IPS DF 6.9 (cell line): ENCODE results near the gene MYH13.

Source experiments
- DNase-seq: peaks from one replicate; pipeline ENCODE4 v3.0.0-alpha.2; 2013; ENCODE audit warnings: low read depth, low spot score
- H3K27ac ChIP-seq: one replicate; pipeline ENCODE4 v1.5.1; 2013; ENCODE audit warnings: low read length, control low read depth
- H3K27me3 ChIP-seq: 2 replicates; pipeline ENCODE4 v1.6.1; 2013; ENCODE audit warnings: mild to moderate bottlenecking, low read length; ENCODE audit not compliant: control insufficient read depth, insufficient read depth
- H3K36me3 ChIP-seq: 2 replicates; pipeline ENCODE4 v1.6.1; 2013; ENCODE audit warnings: low read length; ENCODE audit not compliant: control insufficient read depth, insufficient read depth
- H3K4me1 ChIP-seq: 2 replicates; pipeline ENCODE4 v1.6.1; 2013; ENCODE audit warnings: low read length; ENCODE audit not compliant: control insufficient read depth, insufficient read depth
- H3K4me3 ChIP-seq: 2 replicates; pipeline ENCODE4 v1.5.1; 2013; ENCODE audit warnings: mild to moderate bottlenecking, low read length
- H3K9me3 ChIP-seq: 2 replicates; pipeline ENCODE4 v1.6.1; 2013; ENCODE audit warnings: low read length, inconsistent platforms; ENCODE audit not compliant: control insufficient read depth, insufficient read depth
- WGBS: extraction: QIAGEN DNeasy Blood & Tissue Kit; methylation state at CpG from one replicate; pipeline ENCODE4 v1.1.7; 2013; ENCODE audit warnings: mixed read lengths, missing lambda C conversion rate; ENCODE audit not compliant: insufficient read length, insufficient coverage; 5-methylcytosine and 5-hydroxymethylcytosine counted together

MYH13 gene

DNA sequence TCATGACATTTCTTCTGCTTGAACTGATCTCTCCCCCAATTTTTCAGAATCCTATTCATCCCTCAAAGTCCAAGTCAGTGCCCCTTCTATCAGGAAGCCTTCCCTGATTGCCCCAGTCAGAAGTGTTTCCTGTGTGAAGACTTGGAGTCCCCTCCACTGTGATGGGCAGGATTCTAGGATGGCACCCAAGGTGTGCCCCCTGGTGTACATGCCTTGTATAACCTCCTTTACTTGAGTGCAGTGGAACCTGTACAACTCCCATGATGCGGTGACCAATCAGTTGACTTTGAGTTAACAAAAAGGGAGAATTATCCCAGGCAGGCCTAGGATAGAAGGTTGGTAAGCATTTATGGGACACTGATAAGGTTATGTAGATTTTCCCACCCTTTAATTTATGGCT lies 23.4 kb downstream of the MYH13 start:
- Histone ChIP-seq H3K27ac (no peak overlapping the region), H3K27me3 (no peaks in the 10 kb centered on the region), H3K4me1 (no peaks in the 10 kb centered on the region), H3K36me3 (no peaks in the 10 kb centered on the region), H3K9me3 (no peaks in the 10 kb centered on the region), H3K4me3 (no peak overlapping the region)
- no CpG with 5 or more reads among the region's 1 CpG for WGBS
- DNase-seq, result no peak

DNA sequence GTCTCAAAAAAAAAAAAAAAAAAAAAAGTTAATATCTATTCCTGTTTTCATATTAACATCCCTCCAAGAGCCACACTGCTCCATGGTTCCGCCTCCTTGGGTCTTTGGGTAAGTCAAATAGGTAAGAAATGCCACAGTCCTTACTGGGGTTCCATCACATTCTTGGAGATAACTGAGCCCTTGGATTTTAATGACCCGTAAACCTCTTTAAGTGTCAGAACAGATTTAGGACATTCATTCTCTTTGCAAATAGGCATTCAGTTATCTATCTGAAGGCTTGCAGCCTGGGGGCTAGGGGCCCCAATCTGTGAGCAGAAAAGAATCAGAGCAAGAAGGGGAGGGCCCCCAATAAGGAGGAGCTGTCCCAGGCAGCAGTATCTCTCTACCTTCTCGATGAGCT lies 28.0 kb downstream of the MYH13 start:
- WGBS, result no CpG with 5 or more reads among the region's 3 CpGs
- DNase-seq, result no peak
- Histone ChIP-seq H3K27ac (no peak overlapping the region), H3K4me1 (no peaks in the 10 kb centered on the region), H3K4me3 (no peak overlapping the region), H3K36me3 (no peaks in the 10 kb centered on the region), H3K9me3 (no peaks in the 10 kb centered on the region), H3K27me3 (no peaks in the 10 kb centered on the region)

- no peaks in the 10 kb centered on the region for H3K27me3 ChIP-seq
- no peak for DNase-seq
- H3K9me3 ChIP-seq, result no peaks in the 10 kb centered on the region
- no peak overlapping the region for H3K4me3 ChIP-seq
- 0 out of 2 replicates have a peak, but pooled peaks cover 1% of the 10 kb centered on the region for H3K4me1 ChIP-seq
- no peaks in the 10 kb centered on the region for H3K36me3 ChIP-seq
- WGBS, result no CpG with 5 or more reads among the region's 8 CpGs
- H3K27ac ChIP-seq, result no peak overlapping the region
Measured at GRCh38 chr17:10339051-10339450, 33.8 kb downstream of the MYH13 start.

DNA sequence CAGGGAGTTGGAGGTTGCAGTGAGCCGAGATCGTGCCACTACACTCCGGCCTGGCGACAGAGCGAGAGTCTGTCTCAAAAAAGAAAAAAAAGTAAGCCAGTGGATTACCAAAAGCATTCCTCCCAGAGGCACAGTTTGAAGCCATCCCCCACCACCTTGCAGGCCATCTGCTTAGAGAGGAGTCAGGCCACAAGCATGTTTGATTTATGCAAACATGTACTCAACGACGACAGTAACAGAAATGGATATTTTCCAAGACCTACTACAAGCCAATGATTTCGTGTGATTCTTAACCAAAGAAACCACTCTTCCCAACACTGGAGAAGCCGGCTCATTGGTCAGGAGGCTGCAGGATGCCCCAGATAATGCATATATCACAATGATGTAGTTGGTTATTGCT lies 34.8 kb downstream of the MYH13 start:
- no peaks in the 10 kb centered on the region for H3K36me3 ChIP-seq
- 0 out of 2 replicates have a peak, but pooled peaks cover 1% of the 10 kb centered on the region for H3K4me1 ChIP-seq
- no peak overlapping the region for H3K27ac ChIP-seq
- H3K4me3 ChIP-seq, result no peak overlapping the region
- WGBS, result no CpG with 5 or more reads among the region's 9 CpGs
- no peaks in the 10 kb centered on the region for H3K9me3 ChIP-seq
- H3K27me3 ChIP-seq, result no peaks in the 10 kb centered on the region
- no peak for DNase-seq

DNA sequence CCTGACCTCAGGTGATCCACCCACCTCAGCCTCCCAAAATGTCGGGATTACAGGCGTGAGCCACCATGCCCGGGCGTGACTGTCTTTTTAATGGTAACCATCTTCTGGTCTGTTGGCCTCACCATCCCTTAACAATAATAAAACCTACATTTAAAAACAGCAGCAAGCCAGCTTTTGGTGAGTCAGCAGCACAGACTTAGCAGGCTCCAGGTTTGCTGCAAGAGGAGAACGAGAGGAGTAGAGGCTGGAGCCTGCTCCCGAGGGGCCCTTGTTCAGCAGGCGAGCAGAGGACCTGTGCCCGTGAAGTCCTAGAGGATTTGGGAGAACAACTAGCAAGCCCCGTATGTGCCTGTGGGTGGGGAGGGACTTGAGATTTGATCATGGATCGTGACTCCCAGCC lies 35.7 kb downstream of the MYH13 start:
- H3K27ac ChIP-seq, result no peak overlapping the region
- no peaks in the 10 kb centered on the region for H3K9me3 ChIP-seq
- H3K4me1 ChIP-seq, result 0 out of 2 replicates have a peak, but pooled peaks cover 1% of the 10 kb centered on the region
- no CpG with 5 or more reads among the region's 10 CpGs for whole genome bisulfite sequencing
- no peaks in the 10 kb centered on the region for H3K36me3 ChIP-seq
- no peaks in the 10 kb centered on the region for H3K27me3 ChIP-seq
- H3K4me3 ChIP-seq, result no peak overlapping the region
- no peak for DNase-seq

DNA sequence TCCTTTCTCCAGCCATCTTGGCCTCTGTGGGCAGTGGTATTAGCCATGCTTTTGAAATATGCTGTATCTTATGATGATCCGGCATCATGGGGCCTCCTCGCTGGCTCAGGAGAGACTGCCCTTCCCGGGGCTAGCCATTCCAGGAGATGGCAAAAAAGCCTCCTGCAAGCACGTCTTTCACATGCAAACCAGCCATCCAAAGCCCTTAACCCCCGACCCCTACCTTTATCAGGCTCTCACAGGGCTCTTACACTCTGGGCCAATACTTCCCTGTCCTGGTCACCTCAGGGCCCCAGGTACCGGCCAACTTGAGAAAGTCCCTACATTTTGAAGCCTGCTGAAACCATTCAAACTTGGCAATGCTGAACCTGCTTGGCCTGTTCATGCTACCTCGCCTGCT lies 36.4 kb downstream of the MYH13 start:
- no peaks in the 10 kb centered on the region for H3K9me3 ChIP-seq
- no CpG with 5 or more reads among the region's 7 CpGs for WGBS
- no peak for DNase-seq
- no peak overlapping the region for H3K4me3 ChIP-seq
- H3K4me1 ChIP-seq, result 0 out of 2 replicates have a peak, but pooled peaks cover 1% of the 10 kb centered on the region
- H3K36me3 ChIP-seq, result no peaks in the 10 kb centered on the region
- no peaks in the 10 kb centered on the region for H3K27me3 ChIP-seq
- H3K27ac ChIP-seq, result no peak overlapping the region

DNA sequence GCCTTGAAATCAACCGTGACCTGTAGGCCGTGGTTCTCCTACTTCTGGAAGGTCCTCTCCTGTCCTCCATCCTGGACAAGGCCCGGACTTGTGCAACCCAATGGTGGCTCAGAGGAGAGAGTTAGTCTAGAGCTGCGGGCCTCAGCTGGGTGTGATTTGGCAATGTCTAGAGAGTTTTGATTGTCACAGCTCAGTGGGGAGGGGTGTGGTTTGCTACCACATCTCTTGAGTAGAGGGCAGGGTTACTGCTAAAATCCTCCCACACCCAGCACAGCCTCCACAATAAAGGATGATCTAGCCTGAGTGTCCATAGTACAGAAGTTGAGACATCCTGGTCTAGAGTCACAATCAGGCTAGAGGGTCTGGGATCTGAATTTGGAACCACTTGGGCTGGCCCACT lies 40.3 kb downstream of the MYH13 start:
- Histone ChIP-seq H3K27me3 (no peaks in the 10 kb centered on the region), H3K36me3 (no peaks in the 10 kb centered on the region), H3K4me3 (no peak overlapping the region), H3K4me1 (0 out of 2 replicates have a peak, but pooled peaks cover 1% of the 10 kb centered on the region), H3K27ac (no peak overlapping the region), H3K9me3 (no peaks in the 10 kb centered on the region)
- no CpG with 5 or more reads among the region's 4 CpGs for WGBS
- no peak for DNase-seq

GRCh38 chr17:10328971-10329923 lies 43.6 kb downstream of the MYH13 start:
- no peaks in the 10 kb centered on the region for H3K9me3 ChIP-seq
- no CpG with 5 or more reads among the region's 15 CpGs for WGBS
- no peak overlapping the region for H3K4me3 ChIP-seq
- no peak for DNase-seq
- H3K27me3 ChIP-seq, result no peaks in the 10 kb centered on the region
- no peak overlapping the region for H3K27ac ChIP-seq
- H3K4me1 ChIP-seq, result no peaks in the 10 kb centered on the region
- H3K36me3 ChIP-seq, result no peaks in the 10 kb centered on the region

DNA sequence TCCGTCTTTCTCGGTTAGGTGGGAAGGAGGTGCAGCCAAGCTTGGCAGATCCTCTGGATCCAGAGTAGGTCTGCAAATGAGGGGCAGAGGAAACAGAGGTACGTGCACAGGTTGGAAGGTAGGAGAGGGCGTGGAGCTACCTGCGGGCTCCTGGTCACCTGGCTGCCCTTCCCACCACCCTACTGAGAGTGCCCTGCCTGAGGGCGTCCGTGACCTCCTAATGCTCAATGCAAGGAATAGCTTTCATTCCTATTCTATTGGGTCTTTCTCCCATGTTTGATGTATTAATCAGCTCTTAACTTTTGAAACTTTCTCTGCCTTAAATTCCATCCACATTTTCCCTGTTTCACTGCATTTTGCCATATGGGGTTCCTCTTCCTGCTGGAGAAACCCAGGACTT lies 44.6 kb downstream of the MYH13 start:
- no peak for DNase-seq
- no peaks in the 10 kb centered on the region for H3K36me3 ChIP-seq
- H3K27ac ChIP-seq, result no peak overlapping the region
- H3K9me3 ChIP-seq, result no peaks in the 10 kb centered on the region
- no peaks in the 10 kb centered on the region for H3K4me1 ChIP-seq
- WGBS, result no CpG with 5 or more reads among the region's 7 CpGs
- no peak overlapping the region for H3K4me3 ChIP-seq
- no peaks in the 10 kb centered on the region for H3K27me3 ChIP-seq

GRCh38 chr17:10327640-10328039 lies 45.2 kb downstream of the MYH13 start:
- H3K9me3 ChIP-seq, result no peaks in the 10 kb centered on the region
- H3K27me3 ChIP-seq, result no peaks in the 10 kb centered on the region
- H3K4me3 ChIP-seq, result no peak overlapping the region
- DNase-seq, result peak; percentile 78
- no peaks in the 10 kb centered on the region for H3K36me3 ChIP-seq
- no peaks in the 10 kb centered on the region for H3K4me1 ChIP-seq
- WGBS, result no CpG with 5 or more reads among the region's 10 CpGs
- H3K27ac ChIP-seq, result no peak overlapping the region
